H1 (cell line): ENCODE measurements around the gene ATP23. TPM values are rescaled to one million over a fixed set of nuclear protein-coding genes. Genes with fewer than 3 reads are reported as not detected.

Source experiments
- CTCF ChIA-PET: fragments of 300-600 bp; sonication (Branson Sonifier 250); formaldehyde crosslinking; loops from one replicate; lab custom pipeline; 2021; ENCODE audit not compliant: partially characterized antibody; lab: Charles Lee
- POLR2A ChIA-PET: fragments of 300-600 bp; sonication (Branson Sonifier 250); formaldehyde crosslinking; loops from one replicate; lab custom pipeline; 2021; ENCODE audit warnings: inconsistent platforms; ENCODE audit not compliant: partially characterized antibody; lab: Charles Lee
- DNase-seq, 2 experiments: peaks; one replicate each; pipeline versions ENCODE4 v3.0.0 to v3.0.0-alpha.2; 2010 to 2022; ENCODE audit warnings: low spot score in 2 of 2, low read depth in 1 of 2, mixed read lengths in 1 of 2
- FAIRE-seq: peaks from 2 replicates; lab custom pipeline; 2011; peaks lifted over from hg19 to GRCh38; lab: Jason Lieb, UNC
- H2AFZ ChIP-seq: 2 replicates; pipeline ENCODE4 v1.8.1; 2012; ENCODE audit warnings: low read length, inconsistent platforms
- H2AK5ac ChIP-seq: 2 replicates; pipeline ENCODE4 v1.6.1; 2013; ENCODE audit warnings: low read depth, low read length
- H2BK120ac ChIP-seq: replicated peaks from 2 replicates; pipeline ENCODE3; 2013; ENCODE audit warnings: low read depth, low read length, inconsistent platforms
- H2BK12ac ChIP-seq: 2 replicates; pipeline ENCODE4 v1.6.1; 2013; ENCODE audit warnings: low read depth, low read length
- H2BK15ac ChIP-seq: 2 replicates; pipeline ENCODE4 v1.6.1; 2013; ENCODE audit warnings: low read length
- H2BK20ac ChIP-seq: 2 replicates; pipeline ENCODE4 v1.6.1; 2013; ENCODE audit warnings: low read length
- H2BK5ac ChIP-seq: 2 replicates; pipeline ENCODE4 v1.6.1; 2013; ENCODE audit warnings: low read depth, low read length
- H3K14ac ChIP-seq: 2 replicates; pipeline ENCODE4 v1.6.1; 2013; ENCODE audit warnings: inconsistent platforms; ENCODE audit not compliant: insufficient read length
- H3K18ac ChIP-seq: 2 replicates; pipeline ENCODE4 v1.6.1; 2013; ENCODE audit warnings: low read length; ENCODE audit errors: extremely low read depth
- H3K23ac ChIP-seq: 2 replicates; pipeline ENCODE4 v1.6.1; 2013; ENCODE audit warnings: inconsistent platforms; ENCODE audit not compliant: insufficient read length
- H3K23me2 ChIP-seq: 2 replicates; pipeline ENCODE4 v1.6.1; 2013; ENCODE audit warnings: low read depth, low read length
- H3K27ac ChIP-seq: 2 replicates; pipeline ENCODE4 v1.6.1; 2011; ENCODE audit warnings: low read depth, low read length, inconsistent platforms
- H3K27me3 ChIP-seq, 4 experiments: replicated peaks in 1 of 4; 1 replicate in 1 of 4; 2 replicates in 3 of 4; pipeline versions ENCODE4 v1.6.1 to v1.8.1; 2011 to 2013; ENCODE audit warnings: low read length in 3 of 4, mild to moderate bottlenecking in 3 of 4, inconsistent platforms in 2 of 4, mixed read lengths in 2 of 4, moderate library complexity in 1 of 4; ENCODE audit not compliant: control insufficient read depth in 3 of 4, insufficient read depth in 3 of 4; ENCODE audit errors: extremely low read depth in 1 of 4
- H3K36me3 ChIP-seq, 4 experiments: 2 replicates each; pipeline versions ENCODE4 v1.6.1 to v1.8.1; 2011 to 2013; ENCODE audit warnings: mild to moderate bottlenecking in 4 of 4, low read length in 3 of 4, moderate library complexity in 2 of 4, control low read depth in 1 of 4, inconsistent platforms in 1 of 4; ENCODE audit not compliant: insufficient read depth in 4 of 4, control insufficient read depth in 2 of 4
- H3K4ac ChIP-seq: replicated peaks from 2 replicates; pipeline ENCODE3; 2013; ENCODE audit warnings: low read length, low read depth, mixed read lengths, inconsistent platforms; ENCODE audit not compliant: insufficient read length
- H3K4me1 ChIP-seq, 4 experiments: replicated peaks in 1 of 4; 1 replicate in 1 of 4; 2 replicates in 3 of 4; pipeline versions ENCODE4 v1.6.1 to v1.8.1; 2011 to 2013; ENCODE audit warnings: low read length in 3 of 4, inconsistent platforms in 2 of 4, mixed read lengths in 1 of 4; ENCODE audit not compliant: insufficient read depth in 4 of 4, control insufficient read depth in 3 of 4
- H3K4me2 ChIP-seq, 2 experiments: 2 replicates each; pipeline versions ENCODE4 v1.6.1 to v1.8.1; 2011 to 2013; ENCODE audit warnings: low read depth in 2 of 2, low read length in 2 of 2, control low read depth in 1 of 2, inconsistent platforms in 1 of 2, mild to moderate bottlenecking in 1 of 2; ENCODE audit not compliant: insufficient read depth in 1 of 2
- H3K4me3 ChIP-seq, 4 experiments: fragments of 200-600, 300-600 bp in 1 of 4; sonication (generic), shearing (Covaris generic), sonication (Bioruptor Twin) in 1 of 4; 2 replicates each; pipeline versions ENCODE4 v1.5.1 to v1.8.1; 2011 to 2016; ENCODE audit warnings: low read length in 4 of 4, low read depth in 3 of 4, control low read depth in 2 of 4, inconsistent platforms in 2 of 4, mild to moderate bottlenecking in 2 of 4, mixed read lengths in 1 of 4, moderate library complexity in 1 of 4; ENCODE audit not compliant: insufficient read depth in 2 of 4; ENCODE audit errors: extremely low read depth in 1 of 4
- H3K56ac ChIP-seq: replicated peaks from 2 replicates; pipeline ENCODE3; 2013; ENCODE audit warnings: low read depth, mild to moderate bottlenecking, mixed read lengths, low read length, inconsistent platforms; ENCODE audit not compliant: insufficient read length
- H3K79me1 ChIP-seq: 2 replicates; pipeline ENCODE4 v1.6.1; 2013; ENCODE audit warnings: low read depth, low read length, control low read depth
- H3K79me2 ChIP-seq, 2 experiments: 2 replicates each; pipeline versions ENCODE4 v1.6.1 to v1.8.1; 2012 to 2013; ENCODE audit warnings: low read length in 2 of 2, mild to moderate bottlenecking in 2 of 2, inconsistent platforms in 1 of 2; ENCODE audit not compliant: insufficient read depth in 2 of 2, control insufficient read depth in 1 of 2
- H3K9ac ChIP-seq, 4 experiments: replicated peaks in 1 of 4; 1 replicate in 1 of 4; 2 replicates in 3 of 4; pipeline versions ENCODE4 v1.6.1 to v1.8.1; 2011 to 2013; ENCODE audit warnings: low read depth in 3 of 4, low read length in 3 of 4, control low read depth in 2 of 4, mild to moderate bottlenecking in 2 of 4, moderate library complexity in 2 of 4, inconsistent platforms in 1 of 4; ENCODE audit errors: extremely low read depth in 1 of 4
- H3K9me3 ChIP-seq, 2 experiments: 2 replicates each; pipeline versions ENCODE4 v1.6.1 to v1.8.1; 2012 to 2013; ENCODE audit warnings: mild to moderate bottlenecking in 2 of 2, moderate library complexity in 2 of 2, control low read depth in 1 of 2, inconsistent platforms in 1 of 2, low read depth in 1 of 2, low read length in 1 of 2, mixed read lengths in 1 of 2; ENCODE audit not compliant: insufficient read depth in 2 of 2
- H4K20me1 ChIP-seq, 2 experiments: replicated peaks in 1 of 2; 2 replicates each; pipeline versions ENCODE3 to v1.8.1; 2011 to 2013; ENCODE audit warnings: inconsistent platforms in 2 of 2, low read length in 2 of 2, mild to moderate bottlenecking in 1 of 2; ENCODE audit not compliant: insufficient read depth in 2 of 2, control insufficient read depth in 1 of 2
- H4K5ac ChIP-seq: 2 replicates; pipeline ENCODE4 v1.6.1; 2013; ENCODE audit warnings: low read length, low read depth, mixed read lengths, inconsistent platforms; ENCODE audit not compliant: insufficient read length
- H4K8ac ChIP-seq: 2 replicates; pipeline ENCODE4 v1.8.0; 2013; ENCODE audit warnings: mild to moderate bottlenecking, moderate library complexity, low read length, inconsistent platforms; ENCODE audit not compliant: insufficient read depth; ENCODE audit errors: extremely low read depth
- H4K91ac ChIP-seq: replicated peaks from 2 replicates; pipeline ENCODE3; 2013; ENCODE audit warnings: low read length, mixed read lengths, inconsistent platforms; ENCODE audit not compliant: insufficient read length
- CEBPB ChIP-seq: IDR thresholded peaks from 2 replicates; pipeline ENCODE4 v1.6.1; 2012; ENCODE audit warnings: low read depth, low read length
- CHD2 ChIP-seq: IDR thresholded peaks from 2 replicates; pipeline ENCODE4 v1.6.1; 2012; ENCODE audit warnings: low read length, improper control_type of control experiment
- CTBP2 ChIP-seq: IDR thresholded peaks from 2 replicates; pipeline ENCODE4 v1.7.0; 2011; ENCODE audit warnings: borderline replicate concordance, mild to moderate bottlenecking, moderate library complexity, mixed read lengths, low read length; ENCODE audit not compliant: insufficient read depth, insufficient read length
- FOSL1 ChIP-seq: IDR thresholded peaks from 2 replicates; pipeline ENCODE4 v1.6.1; 2011; ENCODE audit warnings: mild to moderate bottlenecking, low read depth, low read length, moderate library complexity; ENCODE audit not compliant: insufficient read depth
- KDM5A ChIP-seq: fragments of 200-600 bp; IDR thresholded peaks from 2 replicates; pipeline ENCODE4 v1.7.1; 2012; ENCODE audit warnings: mild to moderate bottlenecking, low read length, inconsistent platforms, mixed read lengths
- NANOG ChIP-seq: IDR thresholded peaks from 2 replicates; pipeline ENCODE4 v1.6.1; 2011; ENCODE audit warnings: low read length, low read depth, mild to moderate bottlenecking, inconsistent platforms; ENCODE audit not compliant: insufficient read depth, poor library complexity, severe bottlenecking
- POLR2A ChIP-seq, 2 experiments: IDR thresholded peaks; 1 replicate in 1 of 2; 2 replicates in 1 of 2; pipeline ENCODE4 v1.6.1; 2011; ENCODE audit warnings: low read depth in 2 of 2, low read length in 2 of 2, mild to moderate bottlenecking in 2 of 2; ENCODE audit errors: control extremely low read depth in 1 of 2
- RAD21 ChIP-seq, 2 experiments: IDR thresholded peaks in 1 of 2; conservative IDR thresholded peaks in 1 of 2; 2 replicates each; pipeline ENCODE4 v1.6.1; 2011; ENCODE audit warnings: low read depth in 2 of 2, low read length in 2 of 2, improper control_type of control experiment in 1 of 2, inconsistent platforms in 1 of 2, mild to moderate bottlenecking in 1 of 2, moderate library complexity in 1 of 2
- RXRA ChIP-seq: IDR thresholded peaks from 2 replicates; pipeline ENCODE4 v1.6.1; 2011; ENCODE audit warnings: low read depth, mild to moderate bottlenecking, low read length, moderate library complexity; ENCODE audit not compliant: insufficient read depth
- TAF1 ChIP-seq: IDR thresholded peaks from 2 replicates; pipeline ENCODE4 v1.6.1; 2011; ENCODE audit warnings: mild to moderate bottlenecking, low read depth, low read length
- YY1 ChIP-seq: IDR thresholded peaks from 2 replicates; pipeline ENCODE4 v1.6.1; 2011; ENCODE audit warnings: low read depth, mild to moderate bottlenecking, low read length
- WGBS, 2 experiments: shearing (Covaris generic) in 1 of 2; methylation state at CpG; one replicate each; pipeline versions ENCODE4 v1.1.6 to v1.1.7; 2013 to 2015; ENCODE audit warnings: low lambda C conversion rate in 2 of 2, mixed read lengths in 2 of 2, inconsistent platforms in 1 of 2, low coverage in 1 of 2, missing lambda C conversion rate in 1 of 2; ENCODE audit not compliant: insufficient replicate concordance in 2 of 2, insufficient coverage in 1 of 2, insufficient read length in 1 of 2; ENCODE audit errors: extremely low coverage in 1 of 2, missing lambda C conversion rate in 1 of 2; 5-methylcytosine and 5-hydroxymethylcytosine counted together
- polyA plus RNA-seq, 7 experiments: library from polyadenylated mRNA; depleted of rRNA in 3 of 7; stranded (reverse) in 5 of 7; unstranded in 2 of 7; fragments of >200 nt in 5 of 7; fragments of 200-250 nt in 2 of 7; gene quantifications; 1 replicate in 5 of 7; 2 replicates in 1 of 7; 4 replicates in 1 of 7; pipeline versions ENCODE4 v1.2.1 to v1.2.3, GENCODE V29; 2011 to 2013; ENCODE audit warnings: missing spikeins in 2 of 7, mixed read lengths in 2 of 7
- total RNA-seq: library from RNA; stranded (reverse); fragmentation: NEBNext Ultra II Directional; extraction: Animal tissue kit (Norgen Biotek cat#: 25700); gene quantifications from 2 replicates; pipeline ENCODE4 v1.2.1, GENCODE V29; 2021

The ATP23 gene
- total and polyA plus RNA-seq, 2 of the 8 experiments (the other 6 are each of a cell fraction or from before 2014, with no cell fraction given): 10.2 to 13.5 TPM

DNA sequence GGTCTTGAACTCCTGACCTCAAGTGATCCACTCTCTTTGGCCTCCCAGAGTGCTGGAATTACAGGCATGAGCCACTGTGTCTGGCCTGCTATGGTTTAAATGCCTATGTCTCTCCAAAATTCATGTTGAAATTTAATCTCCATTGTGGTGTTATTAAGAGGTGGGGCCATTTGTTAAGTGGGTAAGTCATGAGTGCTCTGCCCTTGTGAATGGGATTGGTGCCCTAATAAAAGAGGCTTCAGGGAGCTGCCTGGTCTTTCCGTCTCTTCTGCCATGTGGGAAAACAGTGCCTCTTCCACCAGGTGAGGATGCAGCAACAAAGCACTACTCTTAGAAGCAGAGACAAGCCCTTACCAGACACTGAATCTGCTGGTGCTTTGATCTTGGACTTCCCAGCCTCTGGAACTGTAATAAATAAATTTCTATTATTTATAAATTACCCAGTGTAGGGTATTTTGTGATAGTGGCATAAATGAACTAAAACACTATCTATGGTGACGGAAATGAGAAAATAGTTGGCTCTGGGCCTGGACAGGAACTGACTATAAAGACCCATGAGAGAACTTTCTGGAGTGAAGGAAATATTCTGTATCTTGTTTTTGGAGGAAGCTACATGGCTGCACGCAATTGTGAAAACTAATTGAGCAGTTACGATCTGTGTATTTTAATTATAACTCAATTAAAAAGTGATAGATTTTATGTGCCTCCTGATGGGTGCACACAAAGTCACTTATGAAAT is 12.1 kb upstream of the ATP23 start:
- Histone ChIP-seq H2BK5ac (no peak overlapping the region), H3K9ac (no peak overlapping the region), H3K27ac (no peak overlapping the region), H3K4ac (no peak overlapping the region), H3K18ac (no peak overlapping the region), H3K14ac (no peak overlapping the region), H4K20me1 (no peaks in the 10 kb centered on the region), H2BK120ac (no peak overlapping the region), H3K4me2 (no peak overlapping the region), H3K4me1 (no peaks in the 10 kb centered on the region), H3K23me2 (no peaks in the 10 kb centered on the region), H4K8ac (no peak overlapping the region), H4K91ac (no peak overlapping the region), H2BK20ac (no peak overlapping the region), H2BK15ac (no peak overlapping the region), H4K5ac (no peak overlapping the region), H3K4me3 (no peak overlapping the region), H3K27me3 (peaks cover 0 to 1% (median 0%) of the 10 kb centered on the region in 4 experiments; a peak in 2 of 7 replicates), H3K23ac (no peak overlapping the region), H2AK5ac (no peak overlapping the region), H2BK12ac (no peak overlapping the region), H3K56ac (no peak overlapping the region), H3K79me1 (no peaks in the 10 kb centered on the region), H3K79me2 (no peaks in the 10 kb centered on the region), H3K36me3 (no peaks in the 10 kb centered on the region), H2AFZ (no peak overlapping the region), H3K9me3 (no peaks in the 10 kb centered on the region)
- TF ChIP-seq CEBPB (no peak), NANOG (no peak), KDM5A (no peak), CHD2 (no peak), POLR2A (IDR thresholded peaks at IDR 0.05; ENCODE audit: control extremely low read depth in 1 of 2, low read depth in 2 of 2, low read length in 2 of 2) (no peak), YY1 (no peak), RAD21 (IDR thresholded peaks at IDR 0.05 in 1 of 2, conservative IDR thresholded peaks at IDR 0.05 in 1 of 2; ENCODE audit: low read depth in 2 of 2, low read length in 2 of 2) (no peak), TAF1 (no peak), FOSL1 (no peak), CTBP2 (no peak), RXRA (no peak)
- no peak for FAIRE-seq
- 83% methylated on average over 4 of the region's 4 CpGs; no CpG with 5 or more reads in 1 of the 2 experiments for WGBS, 2 experiments
- DNase-seq: no peak
- CTCF ChIA-PET: no interaction called here
- POLR2A ChIA-PET: interaction anchor here (1.4 kb wide), 1 partner anchor 10 kb away, joined by 3 read pairs; no protein-coding TSS in a partner anchor
